ENCODE results near the gene STK33.

- TF ChIP-seq EP300 (IDR thresholded peaks at IDR 0.05; ENCODE audit: borderline replicate concordance) = 0 out of 2 replicates have a peak, but pooled peaks have one; percentile 22
- TF ChIP-seq USF1 (IDR thresholded peaks at IDR 0.05) = no peak
- no peak for TF ChIP-seq RAD21 (IDR thresholded peaks at IDR 0.05; ENCODE audit: low read depth)
- TF ChIP-seq ZBTB7A (IDR thresholded peaks at IDR 0.05; ENCODE audit: low read depth) = no peak
- TF ChIP-seq CEBPB (IDR thresholded peaks at IDR 0.05) = no peak
- no peak for TF ChIP-seq CREB1 (IDR thresholded peaks at IDR 0.05; ENCODE audit: low read depth)
- no peak for TF ChIP-seq MAX (IDR thresholded peaks at IDR 0.05)
- TF ChIP-seq TEAD4 (IDR thresholded peaks at IDR 0.05) = no peak
Measured at GRCh38 chr11:8488395-8488794, 105.6 kb downstream of the STK33 start.

Data from Ishikawa (cell line).